HG03103 (cell line): ENCODE measurements around the gene GLRA2.

Source experiments
- ATAC-seq: cut with Tn5 transposase; IDR thresholded peaks from one replicate; pipeline ENCODE4 v1.9.1; 2021; ENCODE audit warnings: low read depth; ENCODE audit not compliant: unreplicated experiment

The GLRA2 gene

GRCh38 chrX:14529290-14529989 is at the start of gene GLRA2:
Gene GLRA2, plus strand, starts transcription at chrX:14529536. Its CDS starts 522 bp downstream, at chrX:14530058.
- ATAC-seq = no peak

DNA sequence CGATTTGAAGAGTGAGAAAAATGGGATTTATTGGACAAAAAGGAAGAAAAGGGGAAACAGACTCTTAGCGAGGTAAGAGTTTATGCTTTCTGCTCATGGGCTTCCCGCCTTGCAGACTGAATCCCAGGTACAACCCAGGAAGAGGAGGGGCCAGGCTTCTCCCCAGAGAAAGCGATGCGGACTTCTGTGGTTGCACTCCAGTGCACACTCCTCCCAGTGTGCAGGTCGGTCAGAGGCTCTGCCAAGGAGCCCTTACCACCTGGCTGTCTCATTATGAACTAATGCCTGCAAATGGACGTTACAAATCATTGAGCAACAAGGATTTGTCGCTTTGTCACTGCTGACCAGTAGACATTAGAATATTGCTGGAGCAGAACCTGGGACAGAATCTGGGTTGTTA is 39.9 kb upstream of the GLRA2 start:
- no peak for ATAC-seq

DNA sequence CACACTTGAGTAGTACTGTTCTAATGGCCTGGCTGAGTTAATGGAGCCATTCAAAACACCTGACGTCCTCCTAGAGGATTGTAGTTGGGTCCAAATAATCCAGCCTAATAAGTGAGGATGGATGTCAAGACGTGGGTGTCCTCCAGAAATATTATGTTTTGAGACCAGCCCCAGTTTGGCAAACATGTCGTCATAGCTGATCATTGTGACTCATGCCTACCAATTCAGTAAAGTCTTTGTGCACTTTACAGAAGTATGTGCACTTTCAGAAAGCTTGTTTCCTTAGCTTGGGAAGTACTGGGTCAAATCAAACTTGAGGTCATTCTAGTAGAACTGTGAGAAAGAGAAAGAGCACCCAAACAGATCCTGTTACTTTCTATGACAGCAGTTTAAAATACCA is 37.6 kb upstream of the GLRA2 start:
- no peak for ATAC-seq

DNA sequence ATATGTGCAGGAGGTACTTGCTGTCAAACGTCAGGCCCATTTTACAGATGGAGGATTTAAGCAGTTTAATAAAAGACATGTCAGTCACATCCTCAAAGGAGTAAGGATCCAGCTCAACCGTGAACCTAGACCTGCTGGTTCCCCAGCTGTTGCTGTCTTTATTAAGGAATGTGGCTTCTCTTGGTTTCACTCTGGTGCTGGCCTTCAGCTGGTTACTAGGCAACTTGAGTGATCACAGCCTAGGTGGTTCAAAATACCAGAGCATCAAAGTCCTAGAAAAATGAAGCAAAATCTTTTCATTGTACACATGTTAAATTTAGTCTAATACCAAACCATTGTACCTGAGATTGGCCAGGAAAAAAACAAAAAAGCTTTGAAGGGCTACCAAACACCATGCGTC is 32.7 kb upstream of the GLRA2 start:
- ATAC-seq = no peak

DNA sequence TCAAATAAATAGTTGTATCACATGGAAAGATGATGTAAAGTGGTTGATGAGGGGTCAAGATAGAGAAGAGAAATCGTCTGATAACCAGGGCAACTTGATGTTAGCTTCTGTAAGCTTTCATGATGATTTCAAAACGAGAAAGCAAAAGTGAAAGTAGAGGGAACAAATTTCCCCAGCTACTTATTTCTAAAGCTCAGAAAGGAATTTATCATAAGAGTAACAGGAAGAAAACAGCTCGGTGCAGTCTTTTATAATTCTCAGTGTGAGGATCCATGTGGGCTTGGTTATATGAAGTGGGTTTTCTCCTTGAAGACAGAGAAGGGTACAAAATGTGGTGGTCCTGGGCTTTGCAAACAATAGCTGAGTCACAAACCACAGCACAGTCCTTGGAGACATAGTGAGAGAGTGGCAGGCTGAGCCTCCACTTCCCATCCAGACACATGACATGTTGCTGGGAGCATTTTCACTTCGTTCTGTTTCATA is 32.1 kb upstream of the GLRA2 start:
- peak; percentile 66 for ATAC-seq

DNA sequence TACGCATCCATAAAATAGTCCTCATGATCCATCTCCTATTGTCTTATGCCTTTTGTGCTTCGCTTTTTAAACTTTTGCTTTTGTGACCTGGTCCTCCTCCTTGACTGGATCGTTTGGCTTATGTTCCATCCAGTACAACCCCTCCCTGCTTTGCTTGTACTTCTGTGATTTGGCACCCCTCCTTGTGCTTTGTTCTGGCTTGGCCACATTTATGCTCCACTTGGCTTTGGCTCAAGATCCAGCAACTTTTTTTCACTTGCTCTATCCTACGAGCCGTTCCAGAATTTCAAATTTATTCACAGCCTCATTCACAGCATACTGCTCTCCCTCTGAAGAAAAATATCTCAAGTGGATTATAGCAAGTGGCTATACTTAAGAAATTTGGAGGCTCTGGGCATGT is 28.0 kb upstream of the GLRA2 start:
- no peak for ATAC-seq

GRCh38 chrX:14504960-14505538 is 24.3 kb upstream of the GLRA2 start:
- no peak for ATAC-seq

DNA sequence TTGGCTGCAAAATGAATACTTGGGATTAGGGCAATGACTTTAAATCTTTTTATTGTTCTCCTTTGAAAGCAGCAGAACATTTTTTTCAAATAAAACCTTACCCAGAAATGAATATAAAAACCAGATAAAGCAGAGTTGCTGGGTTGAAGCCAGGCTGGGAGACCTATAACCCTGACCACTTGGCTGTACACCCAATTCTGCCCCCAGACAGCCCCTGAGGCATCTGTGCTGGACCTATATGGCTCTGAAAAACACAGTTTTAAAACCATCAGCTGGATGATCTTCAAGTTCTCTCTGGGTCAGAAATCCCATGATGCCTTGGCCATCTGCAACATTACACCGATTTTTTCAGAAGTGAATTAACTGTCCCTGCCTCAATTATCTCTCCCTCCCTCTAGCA is 23.7 kb upstream of the GLRA2 start:
- no peak for ATAC-seq

DNA sequence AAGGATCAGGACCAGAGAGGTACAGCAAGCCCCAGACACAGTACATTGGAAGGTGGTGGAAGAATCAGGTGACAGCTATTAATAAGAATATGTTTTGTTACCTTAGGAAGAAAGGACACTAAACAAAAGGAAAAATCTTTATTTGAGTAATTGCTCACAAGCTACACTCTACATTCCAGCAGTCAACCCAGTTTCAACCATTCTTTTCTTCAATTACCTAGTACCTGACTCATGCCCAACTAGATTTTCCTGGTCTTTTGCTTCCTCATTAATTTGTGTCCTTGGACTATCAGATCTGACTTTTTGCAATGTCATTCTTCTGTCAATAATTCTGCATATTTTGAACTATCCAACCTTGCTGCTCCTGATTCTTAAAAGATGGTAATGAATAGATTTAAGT is 22.5 kb upstream of the GLRA2 start:
- ATAC-seq = no peak

DNA sequence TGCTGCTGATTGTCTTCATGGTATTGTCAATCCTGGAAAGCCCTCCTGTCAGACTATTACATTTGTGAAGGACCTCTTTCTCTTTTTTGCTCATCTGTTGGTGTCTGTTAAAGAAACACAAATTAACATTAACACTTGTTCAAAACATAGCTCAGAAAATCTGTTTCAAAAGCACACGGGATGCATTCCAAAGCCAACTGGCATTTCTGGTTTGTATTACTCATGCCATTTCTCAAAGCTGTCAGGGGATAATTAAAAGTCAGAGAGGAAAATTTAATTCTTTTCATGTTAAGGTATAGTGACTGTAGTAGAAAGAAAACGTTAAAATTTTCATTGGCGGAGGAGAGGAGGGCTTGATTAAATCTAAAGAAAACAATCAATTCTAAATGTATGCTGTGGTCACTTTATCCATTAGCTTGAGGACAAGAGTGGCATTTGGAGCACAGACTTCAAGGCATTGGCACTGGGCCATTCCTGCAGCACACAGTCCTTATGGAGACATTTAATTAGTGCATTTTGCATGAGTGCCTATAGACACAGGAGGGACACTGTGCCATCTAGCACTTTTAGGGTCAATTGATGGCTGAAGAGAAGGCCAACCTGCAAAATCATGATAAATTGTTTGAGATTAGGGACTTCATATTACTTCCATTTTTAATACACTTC is 21.2 kb upstream of the GLRA2 start:
- no peak for ATAC-seq

GRCh38 chrX:14509325-14510057 is 19.8 kb upstream of the GLRA2 start:
- no peak for ATAC-seq

GRCh38 chrX:14528629-14529289 is 577 bp upstream of the GLRA2 start:
- ATAC-seq = no peak

- ATAC-seq = no peak
Observed at GRCh38 chrX:14533867-14534266, 4.5 kb downstream of the GLRA2 start.

DNA sequence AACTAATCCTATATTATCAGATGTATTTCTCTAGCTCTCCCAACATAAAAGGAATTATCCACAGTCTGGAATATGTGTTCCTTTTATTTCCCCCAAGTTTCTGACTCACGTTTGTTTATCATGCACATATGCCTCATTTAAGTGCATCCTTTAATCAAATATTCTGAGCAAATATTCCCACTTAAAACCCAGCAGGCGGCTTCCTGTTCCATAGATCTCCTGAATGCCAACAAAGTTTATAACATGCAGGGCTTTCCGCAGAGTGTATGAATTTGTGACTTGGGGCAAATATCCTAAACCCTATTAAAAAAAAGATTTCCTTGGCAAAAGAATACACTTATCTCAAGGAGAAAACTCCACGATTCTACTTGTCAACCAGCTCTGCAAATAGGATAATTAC is 16.9 kb downstream of the GLRA2 start:
- no peak for ATAC-seq

GRCh38 chrX:14554131-14554715 is 24.9 kb downstream of the GLRA2 start:
- ATAC-seq = no peak

DNA sequence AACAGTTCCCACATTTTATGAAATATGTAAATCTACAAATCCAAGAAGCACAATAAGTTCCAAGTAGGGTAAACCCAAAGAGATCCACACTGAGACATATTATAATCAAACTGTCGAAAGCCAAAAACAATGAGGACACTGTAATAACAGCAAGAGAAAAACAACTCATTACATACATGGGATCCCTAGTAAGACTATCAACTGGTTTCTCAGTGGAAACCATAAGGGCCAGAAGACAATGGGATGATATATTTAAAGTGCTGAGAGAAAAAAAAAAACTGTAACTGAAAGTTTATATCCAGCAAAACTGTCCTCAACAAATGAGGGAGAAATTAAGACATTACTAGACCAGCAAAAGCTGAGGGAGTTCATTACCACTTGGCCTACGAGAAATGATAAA is 34.7 kb downstream of the GLRA2 start:
- ATAC-seq = no peak

DNA sequence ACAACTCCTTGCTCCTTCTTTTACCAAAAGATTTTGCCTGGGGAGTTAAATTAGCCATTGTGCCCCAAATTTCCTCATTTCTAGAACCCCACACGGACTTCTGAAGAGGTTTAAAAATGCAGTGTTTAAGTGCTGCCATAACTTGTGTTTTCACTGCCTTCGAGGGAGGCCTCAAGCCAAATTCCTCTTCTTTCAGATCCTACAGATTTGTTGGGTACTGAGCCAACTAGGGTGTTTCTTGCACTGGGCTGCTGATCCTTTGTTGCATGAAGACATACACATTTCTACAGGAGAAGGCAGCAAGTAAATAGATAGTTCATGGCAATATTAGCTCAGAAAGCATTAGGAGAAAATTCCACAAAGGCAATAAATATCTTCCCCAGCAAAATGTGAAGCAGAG is 43.8 kb downstream of the GLRA2 start:
- no peak for ATAC-seq

DNA sequence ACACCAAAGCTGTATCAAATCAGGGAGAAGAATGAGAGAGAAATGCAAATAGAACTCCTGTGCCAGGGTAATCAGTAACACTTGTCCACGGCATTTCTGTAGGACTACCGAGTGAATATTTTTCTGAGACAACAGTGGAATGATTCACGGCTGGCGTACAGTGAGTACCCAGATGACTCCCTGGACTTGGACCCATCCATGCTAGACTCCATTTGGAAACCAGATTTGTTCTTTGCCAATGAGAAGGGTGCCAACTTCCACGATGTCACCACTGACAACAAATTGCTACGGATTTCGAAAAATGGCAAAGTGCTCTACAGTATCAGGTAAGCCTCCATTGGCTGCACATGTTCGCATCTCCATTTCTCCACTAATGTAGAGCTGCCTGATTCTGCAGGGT is 51.7 kb downstream of the GLRA2 start:
- ATAC-seq = no peak

DNA sequence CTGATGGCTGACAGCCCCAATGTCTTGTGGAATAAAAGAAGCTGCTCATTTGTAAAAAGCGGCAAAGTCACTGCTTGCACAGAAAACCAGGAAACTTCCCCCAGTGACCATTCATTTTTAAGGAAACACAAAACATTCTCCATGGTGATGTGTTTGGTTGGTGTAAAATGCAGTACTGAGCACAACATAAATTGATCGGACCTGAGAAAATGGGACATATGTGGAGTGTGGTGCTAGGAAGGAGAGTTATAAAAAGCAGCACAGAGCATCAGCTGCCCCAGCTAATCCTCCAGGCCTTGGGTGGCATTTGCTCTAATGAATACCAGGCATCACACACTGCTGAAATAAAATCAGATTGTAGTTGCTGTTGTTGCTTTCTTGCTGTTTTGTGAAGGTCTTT is 55.2 kb downstream of the GLRA2 start:
- no peak for ATAC-seq

DNA sequence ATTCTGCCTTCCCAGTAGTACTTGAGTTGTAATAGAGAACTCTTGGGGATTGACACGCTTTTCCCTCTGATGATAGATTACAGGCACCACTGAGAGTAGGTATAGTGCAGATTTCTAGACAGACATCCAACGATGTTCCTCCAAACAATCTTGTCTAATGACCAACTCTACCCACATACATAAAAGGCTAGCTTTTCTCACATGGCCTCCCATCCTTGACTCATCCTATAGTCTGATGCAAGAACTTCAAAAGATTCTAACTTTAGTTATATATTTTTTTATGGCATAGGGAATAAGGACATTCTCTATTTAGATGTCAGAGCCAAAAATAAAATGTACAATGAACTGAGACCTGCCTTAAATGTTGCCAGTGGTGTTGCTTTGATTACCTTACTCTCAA is 60.9 kb downstream of the GLRA2 start:
- no peak for ATAC-seq
